VCaP (cell line): Measurements from ENCODE around the gene RPS29.

ENCODE experiments used
- H3K27ac ChIP-seq: fragments of 450-650 bp; 2 replicates; pipeline ENCODE4 v1.5.1; 2017
- TF ChIP-seq, protein P1 (sequence below): fragments of 450-650 bp; conservative IDR thresholded peaks from 2 replicates; pipeline ENCODE4 v1.5.1; 2017; ENCODE audit warnings: mild to moderate bottlenecking, moderate library complexity

RPS29 gene

DNA sequence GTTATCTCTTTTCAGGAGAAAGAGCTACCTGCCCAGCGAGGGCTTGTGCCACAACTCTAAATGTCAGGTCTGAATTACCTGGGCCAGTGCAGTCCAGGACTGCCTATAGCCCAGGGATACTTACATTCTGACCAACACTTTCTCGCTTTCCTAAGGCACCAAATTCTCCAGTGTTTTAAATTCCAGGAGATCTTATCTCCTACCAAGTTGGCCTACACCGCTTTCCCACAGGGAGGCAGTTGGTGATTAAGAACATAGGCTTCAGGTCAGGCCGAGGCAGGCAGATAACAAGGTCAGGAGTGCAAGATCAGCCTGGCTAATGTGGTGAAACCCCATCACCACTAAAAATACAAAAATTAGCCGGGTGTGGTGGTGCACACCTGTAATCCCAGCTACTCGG lies 41.1 kb downstream of the RPS29 start:
- no peak overlapping the region for H3K27ac ChIP-seq

DNA sequence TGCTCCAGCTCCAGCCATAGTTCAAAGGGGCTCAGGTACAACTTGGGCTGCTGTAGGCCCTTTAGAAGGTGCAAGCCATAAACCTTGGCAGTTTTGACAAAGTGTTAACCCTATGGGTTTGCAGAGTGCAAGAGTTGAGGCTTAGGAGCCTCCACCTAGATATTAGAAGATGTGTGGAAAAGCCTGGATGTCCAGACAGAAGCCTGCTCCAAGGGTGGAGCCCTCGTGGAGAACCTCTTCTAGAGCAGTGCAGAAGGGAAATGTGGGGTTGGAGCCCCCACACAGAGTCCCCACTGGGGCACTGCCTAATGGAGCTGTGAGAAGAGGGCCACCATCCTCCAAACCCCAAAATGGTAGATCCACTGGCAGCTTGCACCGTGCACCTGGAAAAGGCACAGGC lies 45.1 kb downstream of the RPS29 start:
- H3K27ac ChIP-seq: no peak overlapping the region
- TF ChIP-seq, protein P1, sequence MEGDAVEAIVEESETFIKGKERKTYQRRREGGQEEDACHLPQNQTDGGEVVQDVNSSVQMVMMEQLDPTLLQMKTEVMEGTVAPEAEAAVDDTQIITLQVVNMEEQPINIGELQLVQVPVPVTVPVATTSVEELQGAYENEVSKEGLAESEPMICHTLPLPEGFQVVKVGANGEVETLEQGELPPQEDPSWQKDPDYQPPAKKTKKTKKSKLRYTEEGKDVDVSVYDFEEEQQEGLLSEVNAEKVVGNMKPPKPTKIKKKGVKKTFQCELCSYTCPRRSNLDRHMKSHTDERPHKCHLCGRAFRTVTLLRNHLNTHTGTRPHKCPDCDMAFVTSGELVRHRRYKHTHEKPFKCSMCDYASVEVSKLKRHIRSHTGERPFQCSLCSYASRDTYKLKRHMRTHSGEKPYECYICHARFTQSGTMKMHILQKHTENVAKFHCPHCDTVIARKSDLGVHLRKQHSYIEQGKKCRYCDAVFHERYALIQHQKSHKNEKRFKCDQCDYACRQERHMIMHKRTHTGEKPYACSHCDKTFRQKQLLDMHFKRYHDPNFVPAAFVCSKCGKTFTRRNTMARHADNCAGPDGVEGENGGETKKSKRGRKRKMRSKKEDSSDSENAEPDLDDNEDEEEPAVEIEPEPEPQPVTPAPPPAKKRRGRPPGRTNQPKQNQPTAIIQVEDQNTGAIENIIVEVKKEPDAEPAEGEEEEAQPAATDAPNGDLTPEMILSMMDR: no peak

More for the DNA sequence above, 41.1 kb downstream of the RPS29 start:
- TF ChIP-seq, protein P1: no peak

DNA sequence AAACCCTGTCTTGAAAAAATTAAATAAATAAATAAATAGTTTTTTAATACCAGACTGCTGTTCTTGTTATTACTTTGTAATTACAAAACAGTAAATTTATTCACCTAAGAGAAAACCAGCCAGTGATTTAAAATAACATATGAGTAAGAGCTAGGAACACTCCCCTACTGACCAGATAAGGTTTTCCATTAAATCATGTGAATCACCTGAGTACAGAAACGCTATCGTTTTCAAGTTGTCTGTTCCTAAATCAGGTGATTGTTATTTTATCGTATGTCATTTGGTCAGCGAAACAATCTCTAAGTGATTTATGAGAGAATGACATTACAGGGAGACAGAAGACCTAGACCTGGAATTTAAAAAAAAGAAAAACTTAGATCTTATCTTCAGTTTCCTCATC lies 47.3 kb downstream of the RPS29 start:
- TF ChIP-seq, protein P1: no peak
- no peak overlapping the region for H3K27ac ChIP-seq
